ENCODE results near the gene LRRC75A. TPM values are rescaled to one million over a fixed set of nuclear protein-coding genes. Genes with fewer than 3 reads are reported as not detected.

LRRC75A gene
- polyA plus RNA-seq, 1 donor (not counting 4 experiments of a cell fraction or from before 2014, with no cell fraction given), result not detected

DNA sequence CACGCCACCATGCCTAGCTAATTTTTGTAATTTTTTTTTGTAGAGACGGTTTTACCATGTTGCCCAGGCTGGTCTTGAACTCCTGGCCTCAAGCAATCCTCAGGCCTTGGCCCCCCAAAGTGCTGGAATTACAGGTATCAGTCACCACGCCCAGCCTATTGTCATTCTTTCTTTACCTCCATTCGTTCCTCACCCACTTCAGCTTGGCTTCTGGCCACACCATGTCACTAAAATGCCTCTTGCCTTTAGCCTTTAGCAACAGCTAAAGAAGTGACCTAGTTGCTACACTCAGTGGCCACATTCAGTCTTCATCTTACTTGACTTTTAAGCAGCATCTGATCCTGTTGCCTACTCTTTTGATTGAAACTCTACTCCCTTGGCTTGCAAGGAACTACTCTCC lies 3.6 kb upstream of the LRRC75A start:
- Histone ChIP-seq H3K4me1 (ENCODE audit: control insufficient read depth, extremely low read depth, insufficient read depth, low read length) (no peaks in the 10 kb centered on the region), H3K27ac (ENCODE audit: control insufficient read depth, insufficient read depth, low read length) (no peak overlapping the region), H2AFZ (ENCODE audit: control insufficient read depth, low read length) (no peak overlapping the region), H4K20me1 (ENCODE audit: control insufficient read depth, extremely low read depth, insufficient read depth, low read length) (no peaks in the 10 kb centered on the region), H3K4me3 (ENCODE audit: control insufficient read depth in 2 of 3, extremely low read depth in 1 of 3, insufficient read depth in 2 of 3, low read depth in 1 of 3, low read length in 3 of 3) (no peak overlapping the region), H3K36me3 (ENCODE audit: control insufficient read depth in 2 of 2, extremely low read depth in 1 of 2, insufficient read depth in 2 of 2, low read length in 2 of 2) (no peaks in the 10 kb centered on the region), H3K9ac (ENCODE audit: control insufficient read depth, extremely low read depth, insufficient read depth, low read length) (no peak overlapping the region), H3K27me3 (ENCODE audit: control insufficient read depth, extremely low read depth, insufficient read depth, low read length) (peaks cover 49% of the 10 kb centered on the region), H3K79me2 (ENCODE audit: control insufficient read depth, insufficient read depth, low read length) (no peaks in the 10 kb centered on the region), H3K4me2 (ENCODE audit: control insufficient read depth, extremely low read depth, insufficient read depth, low read depth, low read length) (no peak overlapping the region), H3K9me1 (ENCODE audit: control insufficient read depth, extremely low read depth, insufficient read depth, low read length) (no peaks in the 10 kb centered on the region), H3K9me3 (ENCODE audit: control insufficient read depth, low read depth, low read length) (no peaks in the 10 kb centered on the region)
- FAIRE-seq, result no peak
- dilution Hi-C loops (cut with MboI; ENCODE audit: extremely low pct_ligation_motif_present, low sequenced_read_pairs), result no loop called here
- TF ChIP-seq EZH2 (IDR thresholded peaks at IDR 0.05; ENCODE audit: low read length), result no peak
- TF ChIP-seq, protein P1, sequence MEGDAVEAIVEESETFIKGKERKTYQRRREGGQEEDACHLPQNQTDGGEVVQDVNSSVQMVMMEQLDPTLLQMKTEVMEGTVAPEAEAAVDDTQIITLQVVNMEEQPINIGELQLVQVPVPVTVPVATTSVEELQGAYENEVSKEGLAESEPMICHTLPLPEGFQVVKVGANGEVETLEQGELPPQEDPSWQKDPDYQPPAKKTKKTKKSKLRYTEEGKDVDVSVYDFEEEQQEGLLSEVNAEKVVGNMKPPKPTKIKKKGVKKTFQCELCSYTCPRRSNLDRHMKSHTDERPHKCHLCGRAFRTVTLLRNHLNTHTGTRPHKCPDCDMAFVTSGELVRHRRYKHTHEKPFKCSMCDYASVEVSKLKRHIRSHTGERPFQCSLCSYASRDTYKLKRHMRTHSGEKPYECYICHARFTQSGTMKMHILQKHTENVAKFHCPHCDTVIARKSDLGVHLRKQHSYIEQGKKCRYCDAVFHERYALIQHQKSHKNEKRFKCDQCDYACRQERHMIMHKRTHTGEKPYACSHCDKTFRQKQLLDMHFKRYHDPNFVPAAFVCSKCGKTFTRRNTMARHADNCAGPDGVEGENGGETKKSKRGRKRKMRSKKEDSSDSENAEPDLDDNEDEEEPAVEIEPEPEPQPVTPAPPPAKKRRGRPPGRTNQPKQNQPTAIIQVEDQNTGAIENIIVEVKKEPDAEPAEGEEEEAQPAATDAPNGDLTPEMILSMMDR (optimal IDR thresholded peaks at IDR 0.05 in 1 of 3, IDR thresholded peaks at IDR 0.05 in 1 of 3, conservative IDR thresholded peaks at IDR 0.05 in 1 of 3; ENCODE audit: extremely low read depth in 1 of 3, insufficient read depth in 2 of 3, low read length in 3 of 3), result no peak
- DNase-seq (ENCODE audit: low read depth, low spot score), result no peak

DNA sequence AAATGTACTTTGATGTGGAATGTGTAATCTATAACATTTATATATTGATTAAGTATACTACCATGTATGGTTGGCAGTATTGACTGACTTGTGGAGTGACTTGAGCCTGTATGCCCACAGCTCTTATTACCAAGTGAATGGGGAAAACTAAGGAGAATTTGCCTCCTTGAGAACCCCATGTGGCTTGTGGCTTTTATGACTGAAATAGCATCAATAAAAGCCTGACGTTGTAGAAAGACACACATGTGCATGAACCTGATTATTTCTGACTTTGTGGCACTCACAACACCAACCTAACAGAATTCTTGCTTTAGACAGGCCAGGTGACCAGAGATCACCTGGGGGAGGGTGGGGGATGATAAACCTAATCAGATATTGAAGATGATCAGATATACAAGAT lies 2.1 kb upstream of the LRRC75A start:
- dilution Hi-C loops (cut with MboI; ENCODE audit: extremely low pct_ligation_motif_present, low sequenced_read_pairs), result no loop called here
- H3K9ac ChIP-seq (ENCODE audit: control insufficient read depth, extremely low read depth, insufficient read depth, low read length), result no peak overlapping the region
- no peaks in the 10 kb centered on the region for H3K4me1 ChIP-seq (ENCODE audit: control insufficient read depth, extremely low read depth, insufficient read depth, low read length)
- no peak overlapping the region for H3K4me2 ChIP-seq (ENCODE audit: control insufficient read depth, extremely low read depth, insufficient read depth, low read depth, low read length)
- H3K27me3 ChIP-seq (ENCODE audit: control insufficient read depth, extremely low read depth, insufficient read depth, low read length), result peaks cover 62% of the 10 kb centered on the region
- H3K36me3 ChIP-seq (ENCODE audit: control insufficient read depth in 2 of 2, extremely low read depth in 1 of 2, insufficient read depth in 2 of 2, low read length in 2 of 2), result no peaks in the 10 kb centered on the region
- H3K4me3 ChIP-seq (ENCODE audit: control insufficient read depth in 2 of 3, extremely low read depth in 1 of 3, insufficient read depth in 2 of 3, low read depth in 1 of 3, low read length in 3 of 3), result no peak overlapping the region
- H3K79me2 ChIP-seq (ENCODE audit: control insufficient read depth, insufficient read depth, low read length), result no peaks in the 10 kb centered on the region
- no peak for FAIRE-seq
- no peak overlapping the region for H3K27ac ChIP-seq (ENCODE audit: control insufficient read depth, insufficient read depth, low read length)
- no peaks in the 10 kb centered on the region for H3K9me1 ChIP-seq (ENCODE audit: control insufficient read depth, extremely low read depth, insufficient read depth, low read length)
- no peaks in the 10 kb centered on the region for H3K9me3 ChIP-seq (ENCODE audit: control insufficient read depth, low read depth, low read length)
- TF ChIP-seq EZH2 (IDR thresholded peaks at IDR 0.05; ENCODE audit: low read length), result no peak
- TF ChIP-seq, protein P1 (optimal IDR thresholded peaks at IDR 0.05 in 1 of 3, IDR thresholded peaks at IDR 0.05 in 1 of 3, conservative IDR thresholded peaks at IDR 0.05 in 1 of 3; ENCODE audit: extremely low read depth in 1 of 3, insufficient read depth in 2 of 3, low read length in 3 of 3), result no peak
- H4K20me1 ChIP-seq (ENCODE audit: control insufficient read depth, extremely low read depth, insufficient read depth, low read length), result no peaks in the 10 kb centered on the region
- no peak overlapping the region for H2AFZ ChIP-seq (ENCODE audit: control insufficient read depth, low read length)
- DNase-seq (ENCODE audit: low read depth, low spot score), result no peak

Data from keratinocyte (primary cell).